Ishikawa (cell line): Measurements from ENCODE around the gene PSTPIP2.

Experiments
- EP300 ChIP-seq: IDR thresholded peaks from 2 replicates; pipeline ENCODE4 v1.6.1; 2012; ENCODE audit warnings: borderline replicate concordance
- MAX ChIP-seq: IDR thresholded peaks from 2 replicates; pipeline ENCODE4 v1.6.1; 2012

- TF ChIP-seq MAX (no peak), EP300 (no peak)
Measured at GRCh38 chr18:46040033-46040746, 31.9 kb downstream of the PSTPIP2 start.
